ENCODE data around the gene CAMK2D. TPM values are rescaled to one million over a fixed set of nuclear protein-coding genes. Genes with fewer than 3 reads are reported as not detected.

The CAMK2D gene
- total RNA-seq, 1 experiment from 2014 or later = 26.7 TPM

DNA sequence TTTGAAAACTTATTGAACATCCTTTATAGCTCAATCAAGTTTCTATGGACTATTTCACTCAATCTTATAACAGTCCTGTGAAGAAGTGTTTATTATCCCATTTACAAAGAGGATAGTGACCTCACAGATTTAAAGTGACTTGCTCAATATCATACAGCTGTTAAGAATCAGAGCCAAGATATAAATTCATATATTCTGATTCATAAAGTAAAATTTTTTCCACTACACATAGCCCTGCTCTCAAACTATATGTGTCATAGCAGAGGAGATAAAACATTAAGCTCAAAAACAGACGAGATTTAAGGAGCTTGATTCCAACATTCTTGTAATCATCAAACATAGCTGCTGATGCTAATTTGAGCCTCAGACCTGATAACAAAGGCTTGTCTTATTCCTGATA, 226.8 kb downstream of the CAMK2D start:
- in situ Hi-C loops (cut with HindIII; ENCODE audit: low pct_unique_long_range_greater_than_20kb, low sequenced_read_pairs) = no loop called here
- DNase-seq (ENCODE audit: low read depth) = no peak

DNA sequence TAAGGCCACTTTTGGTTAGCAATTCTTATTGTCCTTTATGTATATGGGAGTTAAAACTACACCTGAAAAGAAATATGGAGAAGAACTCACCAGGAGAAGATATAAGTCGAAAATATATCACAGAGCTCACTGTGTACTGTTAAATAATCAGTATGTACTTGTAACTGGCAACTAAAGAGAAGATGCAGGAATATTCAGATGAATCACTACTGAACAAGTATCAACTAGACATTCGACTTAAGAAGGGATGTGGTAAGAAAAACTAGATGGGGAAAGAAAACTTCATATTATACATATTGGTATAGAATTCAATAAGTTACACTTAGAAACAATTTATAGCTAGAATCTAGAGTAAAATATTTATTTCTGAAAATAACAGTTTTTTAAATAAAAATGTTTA, 230.0 kb downstream of the CAMK2D start:
- in situ Hi-C loops (cut with HindIII; ENCODE audit: low pct_unique_long_range_greater_than_20kb, low sequenced_read_pairs) = no loop called here
- no peak for DNase-seq (ENCODE audit: low read depth)

DNA sequence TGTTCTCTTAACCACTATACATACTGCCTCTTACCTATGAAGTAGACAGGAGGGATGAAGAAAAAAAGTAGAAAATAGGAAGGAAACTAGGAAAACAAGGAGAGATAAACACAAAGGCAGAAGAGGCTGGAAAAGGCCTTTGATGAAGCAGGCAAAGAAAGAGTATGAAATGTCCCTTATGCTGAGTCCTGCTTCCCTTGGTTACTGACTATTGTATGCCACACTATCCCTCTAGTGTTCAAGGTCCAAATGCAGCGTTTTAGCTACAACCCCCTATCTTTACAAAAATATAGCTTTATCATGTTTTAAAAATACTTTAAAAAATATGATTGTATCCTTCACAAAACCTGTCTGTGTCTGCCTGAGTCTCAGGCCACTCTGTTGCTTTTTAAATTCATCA, 233.1 kb downstream of the CAMK2D start:
- in situ Hi-C loops (cut with HindIII; ENCODE audit: low pct_unique_long_range_greater_than_20kb, low sequenced_read_pairs) = no loop called here
- no peak for DNase-seq (ENCODE audit: low read depth)

DNA sequence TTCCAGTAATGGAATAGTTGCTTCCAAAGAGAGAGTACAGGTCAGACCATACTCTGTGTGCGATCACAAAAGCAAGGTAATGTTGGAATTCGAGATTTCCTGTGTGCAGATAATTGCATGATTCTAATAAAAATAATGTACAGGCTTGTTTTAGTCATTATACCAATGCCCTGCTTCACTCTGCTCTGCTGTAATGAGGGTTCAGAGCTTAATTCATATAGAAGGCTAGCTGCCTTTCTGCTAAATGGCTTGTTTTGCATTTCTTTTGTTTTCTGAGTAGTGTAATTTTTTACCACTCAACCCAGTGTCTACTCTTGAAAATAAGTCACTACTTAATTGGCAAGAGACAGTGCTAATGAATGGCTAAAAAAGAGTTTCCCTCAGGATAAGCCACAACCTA, 236.0 kb downstream of the CAMK2D start:
- DNase-seq (ENCODE audit: low read depth) = no peak
- in situ Hi-C loops (cut with HindIII; ENCODE audit: low pct_unique_long_range_greater_than_20kb, low sequenced_read_pairs) = no loop called here

DNA sequence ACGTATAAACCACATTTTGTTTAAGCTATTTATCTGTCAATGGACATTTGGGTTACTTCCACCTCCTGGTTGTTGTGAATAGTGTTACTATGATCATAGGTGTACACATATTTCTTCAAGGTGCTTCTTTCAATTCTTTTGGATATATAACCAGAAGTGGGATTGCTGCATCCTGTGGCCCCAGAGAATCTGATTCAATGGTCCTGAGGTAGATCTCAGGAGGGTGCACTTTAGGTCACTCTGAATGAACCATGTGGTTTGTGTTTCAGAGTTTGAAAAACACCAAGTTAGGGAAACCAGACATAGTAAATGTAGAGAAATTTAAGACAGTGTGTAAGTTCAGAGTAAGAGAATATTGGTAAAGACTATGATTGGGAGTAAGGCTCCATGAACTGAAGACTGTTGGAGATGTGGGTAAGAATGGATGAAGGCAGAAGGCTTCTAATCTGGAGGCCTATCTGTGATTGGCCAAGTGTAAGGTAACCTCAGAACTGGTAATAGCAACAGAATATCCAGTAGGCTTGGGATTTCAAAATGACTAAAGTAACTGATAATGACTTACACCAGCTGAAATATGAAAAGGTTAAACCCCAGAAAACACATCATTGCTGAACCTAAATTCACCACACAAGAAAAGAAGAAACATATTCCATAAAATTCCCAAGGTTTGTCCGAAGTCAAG, 236.9 kb downstream of the CAMK2D start:
- DNase-seq (ENCODE audit: low read depth) = no peak
- in situ Hi-C loops (cut with HindIII; ENCODE audit: low pct_unique_long_range_greater_than_20kb, low sequenced_read_pairs) = no loop called here

DNA sequence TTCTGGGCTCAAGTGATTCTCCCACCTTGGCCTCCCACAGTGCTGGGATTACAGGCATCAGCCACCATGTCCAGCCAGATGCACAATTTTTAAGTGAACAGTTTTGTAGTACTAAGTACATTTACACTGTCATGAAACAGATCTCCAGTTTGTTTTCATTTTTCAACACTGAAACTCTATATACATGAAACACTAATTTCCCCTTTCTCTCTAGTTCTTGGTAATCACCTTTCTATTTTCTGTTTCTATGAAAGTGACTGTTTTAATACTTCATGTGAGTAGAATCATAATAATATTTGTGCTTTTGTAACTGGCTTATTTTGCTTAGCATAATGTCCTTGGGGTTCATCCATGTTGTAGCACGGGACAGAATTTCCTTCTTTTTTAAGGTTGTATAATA, 237.4 kb downstream of the CAMK2D start:
- DNase-seq (ENCODE audit: low read depth) = no peak
- in situ Hi-C loops (cut with HindIII; ENCODE audit: low pct_unique_long_range_greater_than_20kb, low sequenced_read_pairs) = no loop called here

DNA sequence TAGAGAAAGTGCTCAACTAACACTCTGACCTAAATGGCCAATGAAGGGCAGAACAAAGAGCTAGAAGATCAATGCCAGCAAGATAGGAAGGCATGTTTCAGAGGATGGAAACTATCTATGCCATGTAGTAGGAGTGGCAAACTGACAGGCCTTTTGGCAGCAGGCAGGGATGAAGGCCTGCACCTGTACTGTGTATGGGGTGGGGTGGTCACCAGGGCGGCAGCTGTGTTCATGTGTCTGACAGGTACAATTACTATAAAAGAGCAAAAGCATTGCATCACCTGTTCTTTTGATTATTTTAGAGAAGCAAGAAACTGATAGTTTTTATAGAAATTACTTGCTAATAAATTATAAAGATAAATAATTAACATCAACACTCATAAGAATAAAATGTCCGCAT, 239.1 kb downstream of the CAMK2D start:
- in situ Hi-C loops (cut with HindIII; ENCODE audit: low pct_unique_long_range_greater_than_20kb, low sequenced_read_pairs) = no loop called here
- DNase-seq (ENCODE audit: low read depth) = no peak

DNA sequence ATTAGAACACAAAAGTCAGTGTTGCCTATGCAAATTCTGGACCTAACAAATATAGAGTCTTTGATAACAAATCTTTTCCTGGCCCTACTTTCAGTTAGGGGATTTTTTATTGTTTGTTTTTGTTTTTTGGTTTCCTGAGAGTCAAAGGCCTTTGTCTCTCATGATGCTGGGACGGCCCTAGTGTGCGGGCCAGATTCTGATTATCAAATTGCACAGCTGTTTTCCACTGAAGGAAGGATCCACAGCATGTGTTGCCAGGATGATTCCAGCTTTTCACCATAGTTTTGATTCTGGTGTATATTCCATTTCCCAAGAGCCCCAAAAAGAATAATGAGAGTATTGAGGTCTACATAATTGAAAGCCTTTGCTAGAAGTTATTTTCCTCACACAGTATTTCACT, 248.2 kb downstream of the CAMK2D start:
- DNase-seq (ENCODE audit: low read depth) = no peak
- in situ Hi-C loops (cut with HindIII; ENCODE audit: low pct_unique_long_range_greater_than_20kb, low sequenced_read_pairs) = no loop called here

DNA sequence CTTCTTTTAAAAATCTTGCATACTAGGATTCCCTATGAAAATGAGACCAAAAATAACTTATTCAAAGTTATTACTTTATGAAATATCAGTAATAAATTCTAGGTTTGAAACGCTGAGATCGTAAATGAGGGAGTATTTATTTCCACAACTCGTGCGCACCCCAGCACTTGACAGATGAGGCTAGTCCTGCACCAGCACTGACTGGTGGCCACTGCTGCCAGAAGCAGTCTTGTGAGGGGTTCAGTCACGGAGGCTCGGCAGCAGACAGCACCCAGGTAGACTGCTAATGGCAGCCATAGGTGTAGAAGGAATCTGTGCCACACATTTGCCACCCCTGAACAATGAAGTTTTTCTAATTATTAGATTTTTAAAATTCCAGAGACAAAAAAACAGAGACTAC, 248.7 kb downstream of the CAMK2D start:
- DNase-seq (ENCODE audit: low read depth) = no peak
- in situ Hi-C loops (cut with HindIII; ENCODE audit: low pct_unique_long_range_greater_than_20kb, low sequenced_read_pairs) = no loop called here

DNA sequence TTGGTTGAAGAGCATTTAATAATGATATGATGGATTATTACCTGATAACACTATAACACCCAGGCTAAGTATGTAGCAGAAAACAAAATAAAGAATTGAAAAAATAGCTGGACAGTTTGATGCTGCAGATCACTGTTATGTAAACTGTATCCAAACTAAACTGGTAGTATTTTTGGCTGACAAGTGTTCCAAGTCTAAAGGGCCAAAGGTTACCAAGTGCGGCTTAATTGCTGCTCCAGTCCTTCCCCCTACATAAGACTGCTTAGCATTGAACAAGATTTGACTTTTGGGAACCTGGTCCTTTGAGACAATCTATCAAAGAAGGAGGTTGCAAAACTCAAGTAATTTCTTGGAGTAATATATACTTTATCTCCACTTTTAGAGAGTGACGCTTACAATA, 249.6 kb downstream of the CAMK2D start:
- DNase-seq (ENCODE audit: low read depth) = no peak
- in situ Hi-C loops (cut with HindIII; ENCODE audit: low pct_unique_long_range_greater_than_20kb, low sequenced_read_pairs) = no loop called here

DNA sequence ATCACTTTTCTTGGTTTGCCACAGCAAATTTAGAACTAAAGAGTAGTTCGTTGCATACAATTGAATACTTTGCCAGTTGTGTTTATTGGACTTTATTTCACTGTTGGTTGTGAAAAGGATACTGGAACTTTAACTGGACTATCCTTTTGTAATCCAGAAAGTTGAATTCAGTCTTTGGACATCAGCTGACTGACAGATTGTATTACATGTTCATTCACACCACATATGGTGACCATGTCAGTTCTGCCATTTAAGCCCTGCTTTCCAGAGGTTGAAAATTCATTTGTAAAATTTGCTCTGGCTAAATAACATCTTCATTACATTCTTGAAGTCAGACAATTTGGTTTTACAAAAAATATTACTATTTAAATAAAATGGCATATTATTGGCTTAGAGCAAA, 251.7 kb downstream of the CAMK2D start:
- DNase-seq (ENCODE audit: low read depth) = no peak
- in situ Hi-C loops (cut with HindIII; ENCODE audit: low pct_unique_long_range_greater_than_20kb, low sequenced_read_pairs) = no loop called here

DNA sequence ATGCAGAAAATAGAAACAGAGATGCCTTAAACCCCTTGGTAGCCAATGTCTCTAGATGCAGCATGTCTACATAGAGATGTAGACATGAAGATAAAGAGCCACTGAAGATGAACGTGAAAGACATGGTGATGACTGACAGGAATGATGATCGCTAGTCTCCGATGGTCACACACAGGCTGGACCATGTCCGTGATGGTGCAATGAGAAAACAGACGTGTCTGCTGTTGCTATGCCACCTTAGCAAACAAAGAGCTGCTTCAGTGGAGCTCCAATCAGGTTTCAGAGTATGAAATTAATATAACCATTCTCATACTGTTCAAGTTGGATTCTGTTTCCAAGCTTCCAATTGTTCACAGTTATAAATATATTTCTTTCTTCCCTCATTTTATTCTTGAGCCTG, 256.5 kb downstream of the CAMK2D start:
- DNase-seq (ENCODE audit: low read depth) = no peak
- in situ Hi-C loops (cut with HindIII; ENCODE audit: low pct_unique_long_range_greater_than_20kb, low sequenced_read_pairs) = no loop called here

DNA sequence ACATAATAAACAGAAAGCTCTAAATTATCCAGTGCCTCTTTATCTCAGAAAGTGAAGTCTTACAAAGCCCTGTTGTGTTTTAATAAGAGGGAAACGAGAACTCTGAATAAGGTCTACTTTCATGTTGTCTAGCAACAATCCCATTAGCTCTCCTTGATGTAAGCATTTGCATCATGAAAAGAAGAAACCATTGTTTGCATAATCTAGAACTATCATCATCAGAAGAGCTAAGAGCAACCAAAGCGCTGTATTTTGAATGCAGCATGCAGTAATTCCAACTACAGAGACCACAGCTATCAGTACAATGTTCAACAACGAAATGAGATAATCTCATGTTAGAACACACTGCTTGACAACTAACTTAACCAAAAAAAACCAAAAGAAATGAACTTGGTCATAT, 257.1 kb downstream of the CAMK2D start:
- DNase-seq (ENCODE audit: low read depth) = no peak
- in situ Hi-C loops (cut with HindIII; ENCODE audit: low pct_unique_long_range_greater_than_20kb, low sequenced_read_pairs) = no loop called here

DNA sequence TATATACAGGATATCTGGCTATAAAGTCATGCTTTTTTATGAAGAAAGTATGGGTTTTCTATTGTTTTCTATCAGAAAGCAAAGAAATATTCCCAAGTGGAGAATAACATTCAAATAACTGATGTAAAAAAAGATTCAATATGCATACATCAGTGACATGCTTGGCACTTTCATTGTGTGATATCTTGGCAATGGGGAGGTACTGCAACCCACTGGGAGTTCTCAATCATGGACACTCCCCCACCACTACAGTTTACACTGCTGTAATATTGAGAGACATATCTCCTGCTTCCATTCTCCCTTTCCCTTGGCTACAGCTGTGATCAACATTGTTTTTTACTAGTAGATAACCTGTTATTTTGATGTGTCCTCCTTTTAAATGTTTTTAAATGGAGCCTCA, 257.8 kb downstream of the CAMK2D start:
- no peak for DNase-seq (ENCODE audit: low read depth)
- in situ Hi-C loops (cut with HindIII; ENCODE audit: low pct_unique_long_range_greater_than_20kb, low sequenced_read_pairs) = no loop called here

DNA sequence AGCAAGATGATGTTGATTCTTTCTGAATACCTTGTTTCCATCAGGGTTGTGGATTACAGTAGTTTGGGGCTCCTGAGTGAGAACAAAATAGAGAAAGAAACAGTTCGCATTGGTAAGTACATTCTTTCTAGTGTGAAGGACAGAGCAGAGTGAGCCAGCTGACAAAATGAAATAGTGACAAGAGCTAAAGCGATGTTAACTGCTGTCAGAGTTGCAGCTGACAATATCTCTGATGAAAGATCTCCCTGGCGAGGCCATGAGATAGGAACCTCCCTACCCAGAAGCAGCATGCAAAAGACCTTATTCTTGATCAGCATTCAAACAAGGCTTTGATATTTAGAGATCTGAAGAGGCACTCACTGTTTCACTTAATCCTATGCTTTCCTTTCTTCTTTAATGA, 258.6 kb downstream of the CAMK2D start:
- in situ Hi-C loops (cut with HindIII; ENCODE audit: low pct_unique_long_range_greater_than_20kb, low sequenced_read_pairs) = no loop called here
- no peak for DNase-seq (ENCODE audit: low read depth)

DNA sequence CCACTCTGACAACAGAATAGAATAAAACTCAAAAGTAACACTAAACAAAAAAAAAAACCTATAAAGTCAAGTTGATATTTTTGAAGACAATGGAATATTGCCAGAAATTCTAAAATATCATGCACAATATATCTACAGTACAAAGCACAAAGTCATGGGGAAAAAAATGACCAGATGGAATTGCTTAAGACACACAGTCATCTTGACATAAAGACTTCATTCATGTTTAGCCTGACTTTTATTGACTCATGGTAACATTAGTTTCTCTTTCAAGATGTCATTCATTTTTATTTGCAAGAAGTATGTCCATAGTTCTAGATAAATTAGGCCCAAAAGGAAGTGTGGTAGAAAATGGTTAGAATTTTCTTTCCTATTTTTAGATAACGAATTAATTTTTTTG, 259.1 kb downstream of the CAMK2D start:
- DNase-seq (ENCODE audit: low read depth) = no peak
- in situ Hi-C loops (cut with HindIII; ENCODE audit: low pct_unique_long_range_greater_than_20kb, low sequenced_read_pairs) = no loop called here

DNA sequence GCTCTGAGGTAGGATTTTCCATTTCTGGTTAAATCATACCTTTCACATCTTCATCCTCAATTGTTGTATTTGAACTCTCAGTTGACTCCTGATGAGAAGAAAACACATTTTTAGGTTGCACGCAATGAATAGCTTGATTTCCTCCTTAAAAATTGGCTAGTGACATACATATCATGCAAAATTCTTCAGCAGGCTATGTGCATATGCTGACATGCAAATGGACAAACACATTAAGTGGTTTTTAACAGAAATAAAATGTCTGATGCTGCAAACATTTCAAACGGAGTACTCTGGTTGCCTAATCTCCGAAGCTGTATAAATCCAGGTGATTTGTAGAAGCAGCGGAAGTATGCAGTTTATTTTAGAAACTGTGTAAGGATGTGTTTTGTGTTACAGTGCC, 261.1 kb downstream of the CAMK2D start:
- DNase-seq (ENCODE audit: low read depth) = no peak
- in situ Hi-C loops (cut with HindIII; ENCODE audit: low pct_unique_long_range_greater_than_20kb, low sequenced_read_pairs) = no loop called here

DNA sequence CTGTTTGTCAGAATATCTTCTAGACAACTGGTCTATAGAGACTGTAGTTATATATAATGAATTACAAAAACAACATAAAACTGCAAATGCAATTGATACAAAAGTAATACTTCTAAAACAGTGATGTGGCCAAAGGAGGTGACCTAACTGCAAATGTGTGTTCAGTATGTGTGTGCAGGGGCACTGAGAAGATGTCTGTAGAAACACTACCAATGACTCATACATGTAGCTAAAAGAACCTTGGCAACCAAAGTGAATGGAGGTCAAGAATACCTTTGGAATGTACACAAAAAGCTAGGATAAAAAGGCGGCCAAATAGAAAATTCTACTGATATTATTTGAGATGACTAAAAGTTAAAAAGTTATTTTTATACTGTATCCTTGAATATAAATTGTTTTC, 261.8 kb downstream of the CAMK2D start:
- in situ Hi-C loops (cut with HindIII; ENCODE audit: low pct_unique_long_range_greater_than_20kb, low sequenced_read_pairs) = no loop called here
- DNase-seq (ENCODE audit: low read depth) = no peak

DNA sequence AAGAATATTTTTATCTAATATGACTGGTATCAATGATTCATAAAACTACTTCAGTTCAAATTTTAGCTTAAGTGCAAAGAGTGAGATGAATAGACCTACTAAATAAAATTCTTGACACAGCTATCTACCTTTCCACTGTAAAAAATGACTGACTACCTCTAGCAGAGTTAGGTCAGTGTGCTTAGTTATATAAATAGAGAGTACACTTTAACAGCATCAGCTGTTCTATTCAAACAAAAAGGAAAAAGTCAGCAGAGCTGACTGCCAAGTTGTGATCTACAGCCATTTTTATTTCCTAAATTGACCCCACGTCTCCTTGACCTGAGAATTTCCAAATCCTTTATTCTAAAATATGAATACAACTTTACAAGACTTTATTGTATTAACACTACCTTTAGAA, 262.4 kb downstream of the CAMK2D start:
- in situ Hi-C loops (cut with HindIII; ENCODE audit: low pct_unique_long_range_greater_than_20kb, low sequenced_read_pairs) = no loop called here
- DNase-seq (ENCODE audit: low read depth) = no peak

DNA sequence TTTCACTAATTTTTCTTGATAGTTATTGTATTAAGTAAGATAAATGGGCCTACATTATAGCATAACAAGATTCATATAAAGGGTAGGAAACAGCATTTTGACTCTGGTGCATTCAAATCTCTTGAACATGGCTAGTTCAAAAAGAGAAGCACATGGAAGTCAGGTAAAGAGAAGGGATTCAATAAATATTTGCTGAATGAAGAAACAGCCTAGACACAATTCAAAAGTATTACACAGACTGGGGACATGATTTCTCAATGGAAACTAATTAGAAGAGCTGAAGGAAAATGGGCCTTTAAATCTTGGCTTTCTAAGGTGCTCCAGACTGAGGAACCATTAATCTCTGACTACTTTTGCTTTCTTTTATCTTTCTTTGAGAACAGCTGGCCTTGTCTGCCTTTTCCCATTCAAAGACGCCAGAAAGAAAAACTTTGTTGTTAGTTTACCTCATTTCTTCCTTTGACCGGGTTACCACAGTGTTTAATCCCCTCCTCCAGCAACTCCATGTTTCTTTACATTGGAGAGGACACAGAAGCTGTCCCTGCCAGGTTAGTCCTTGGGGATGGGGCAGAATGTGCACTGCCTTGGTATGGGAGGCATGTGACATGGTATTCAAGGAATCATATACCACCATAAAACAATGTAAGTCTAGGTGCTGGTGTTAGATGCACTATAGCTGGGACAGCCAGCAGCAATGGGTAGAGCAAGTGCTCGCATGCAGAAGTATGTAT, 264.2 kb downstream of the CAMK2D start:
- in situ Hi-C loops (cut with HindIII; ENCODE audit: low pct_unique_long_range_greater_than_20kb, low sequenced_read_pairs) = no loop called here

More for the DNA sequence above, 264.2 kb downstream of the CAMK2D start:
- DNase-seq (ENCODE audit: low read depth) = no peak
